ENCODE data around the gene PRKAR1B.

Gene PRKAR1B

DNA sequence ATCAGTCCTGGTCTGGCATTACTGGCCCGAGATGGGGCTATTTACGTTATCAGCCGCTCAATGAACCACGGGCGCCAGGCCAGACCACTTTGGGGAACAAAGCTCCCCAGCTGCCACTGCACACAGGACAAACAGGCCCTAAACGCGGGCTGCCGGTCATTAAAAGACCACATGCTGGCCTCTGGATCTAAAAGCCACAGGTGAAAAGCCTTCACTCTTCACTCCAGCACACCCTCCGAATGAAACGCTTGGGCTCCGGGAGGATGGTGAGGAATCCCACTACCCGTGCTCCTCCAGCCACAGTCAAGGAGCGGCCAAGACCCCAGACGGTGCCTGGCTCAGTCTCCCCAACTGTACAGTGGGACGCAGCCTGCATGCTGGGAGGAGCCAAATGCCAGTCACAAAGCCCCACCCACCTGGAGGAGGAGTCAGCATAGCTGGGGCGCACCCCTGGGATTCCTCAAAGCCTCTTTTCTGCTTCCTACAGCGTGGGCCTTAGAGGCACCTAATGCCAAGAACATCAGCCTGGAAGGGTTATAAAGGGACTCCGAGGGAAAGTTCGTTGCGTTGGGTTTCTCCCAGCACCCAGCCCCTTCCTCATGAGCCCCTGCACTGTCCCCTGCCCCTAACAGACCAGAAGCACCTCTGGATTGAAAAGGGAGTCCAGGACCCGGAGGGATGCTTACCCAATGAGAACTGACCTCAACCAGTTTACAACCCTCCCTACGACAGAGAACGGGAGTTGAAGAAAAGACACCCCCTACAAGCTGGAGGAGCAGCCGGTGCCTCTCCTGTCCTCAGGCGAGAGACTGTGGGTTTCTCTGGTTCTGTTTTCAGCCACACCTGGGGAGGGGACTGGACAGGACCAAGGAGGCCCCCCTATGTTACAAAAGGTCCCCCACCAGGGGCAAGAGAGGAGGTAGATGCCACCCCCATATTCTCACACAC, 212.2 kb downstream of the PRKAR1B start:
- DNase-seq (ENCODE audit: low read depth) = no peak
- no peak overlapping the region for H3K4me3 ChIP-seq (ENCODE audit: low read length)
- TF ChIP-seq, protein P1, sequence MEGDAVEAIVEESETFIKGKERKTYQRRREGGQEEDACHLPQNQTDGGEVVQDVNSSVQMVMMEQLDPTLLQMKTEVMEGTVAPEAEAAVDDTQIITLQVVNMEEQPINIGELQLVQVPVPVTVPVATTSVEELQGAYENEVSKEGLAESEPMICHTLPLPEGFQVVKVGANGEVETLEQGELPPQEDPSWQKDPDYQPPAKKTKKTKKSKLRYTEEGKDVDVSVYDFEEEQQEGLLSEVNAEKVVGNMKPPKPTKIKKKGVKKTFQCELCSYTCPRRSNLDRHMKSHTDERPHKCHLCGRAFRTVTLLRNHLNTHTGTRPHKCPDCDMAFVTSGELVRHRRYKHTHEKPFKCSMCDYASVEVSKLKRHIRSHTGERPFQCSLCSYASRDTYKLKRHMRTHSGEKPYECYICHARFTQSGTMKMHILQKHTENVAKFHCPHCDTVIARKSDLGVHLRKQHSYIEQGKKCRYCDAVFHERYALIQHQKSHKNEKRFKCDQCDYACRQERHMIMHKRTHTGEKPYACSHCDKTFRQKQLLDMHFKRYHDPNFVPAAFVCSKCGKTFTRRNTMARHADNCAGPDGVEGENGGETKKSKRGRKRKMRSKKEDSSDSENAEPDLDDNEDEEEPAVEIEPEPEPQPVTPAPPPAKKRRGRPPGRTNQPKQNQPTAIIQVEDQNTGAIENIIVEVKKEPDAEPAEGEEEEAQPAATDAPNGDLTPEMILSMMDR (conservative IDR thresholded peaks at IDR 0.05; ENCODE audit: low read depth, low read length) = no peak

DNA sequence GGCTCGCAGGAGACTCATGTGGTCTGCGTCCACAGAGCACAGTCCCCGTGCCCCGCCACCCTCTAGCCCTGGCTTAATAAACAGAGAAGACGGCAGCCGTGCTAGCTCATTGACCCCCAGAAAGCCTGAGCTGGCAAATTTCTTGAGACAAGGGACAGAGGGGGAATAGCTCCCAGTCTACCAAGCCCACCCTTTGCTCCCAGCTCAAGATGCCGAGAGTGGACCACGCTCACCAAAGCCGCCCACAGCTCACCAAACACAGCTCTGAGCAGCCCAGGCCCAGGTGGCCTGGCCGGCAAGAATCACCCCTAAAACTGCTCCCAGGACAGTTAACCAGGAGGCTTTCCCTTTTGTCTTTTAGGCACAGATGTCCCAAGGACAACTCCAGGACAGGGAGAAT, 212.8 kb downstream of the PRKAR1B start:
- TF ChIP-seq, protein P1 (conservative IDR thresholded peaks at IDR 0.05; ENCODE audit: low read depth, low read length) = no peak
- no peak for DNase-seq (ENCODE audit: low read depth)
- H3K4me3 ChIP-seq (ENCODE audit: low read length) = no peak overlapping the region

DNA sequence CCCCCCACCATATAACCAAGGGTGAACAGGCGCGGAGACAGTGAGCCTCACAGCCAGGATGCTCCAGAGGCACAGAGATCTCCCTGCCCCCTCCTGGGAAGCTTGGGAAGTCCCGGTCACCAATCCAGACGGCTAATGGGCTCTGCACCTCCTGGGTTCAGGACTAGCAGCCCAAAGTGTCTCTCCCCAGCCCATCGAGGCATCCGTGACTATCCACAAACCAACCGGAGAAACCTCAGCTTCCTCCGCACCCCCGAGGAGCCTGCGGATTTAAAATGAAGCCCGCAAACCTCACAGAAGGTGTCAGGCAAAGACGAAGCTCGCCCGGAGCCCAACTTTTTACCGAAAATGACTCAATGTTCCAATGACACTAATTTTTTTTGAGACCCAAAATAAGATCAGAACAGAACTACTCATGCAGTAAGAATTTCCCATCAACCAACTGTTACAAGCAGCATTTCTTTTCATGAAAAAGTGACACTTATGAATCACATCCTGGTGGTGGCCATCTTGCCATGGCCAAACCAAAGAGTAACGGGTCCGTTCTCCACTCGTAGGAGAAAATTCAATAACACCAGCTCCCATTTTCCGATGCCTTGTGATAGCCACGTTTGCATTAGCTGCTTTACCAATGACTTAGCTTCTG, 213.4 kb downstream of the PRKAR1B start:
- H3K4me3 ChIP-seq (ENCODE audit: low read length) = no peak overlapping the region
- DNase-seq (ENCODE audit: low read depth) = no peak
- TF ChIP-seq, protein P1 (conservative IDR thresholded peaks at IDR 0.05; ENCODE audit: low read depth, low read length) = no peak

DNA sequence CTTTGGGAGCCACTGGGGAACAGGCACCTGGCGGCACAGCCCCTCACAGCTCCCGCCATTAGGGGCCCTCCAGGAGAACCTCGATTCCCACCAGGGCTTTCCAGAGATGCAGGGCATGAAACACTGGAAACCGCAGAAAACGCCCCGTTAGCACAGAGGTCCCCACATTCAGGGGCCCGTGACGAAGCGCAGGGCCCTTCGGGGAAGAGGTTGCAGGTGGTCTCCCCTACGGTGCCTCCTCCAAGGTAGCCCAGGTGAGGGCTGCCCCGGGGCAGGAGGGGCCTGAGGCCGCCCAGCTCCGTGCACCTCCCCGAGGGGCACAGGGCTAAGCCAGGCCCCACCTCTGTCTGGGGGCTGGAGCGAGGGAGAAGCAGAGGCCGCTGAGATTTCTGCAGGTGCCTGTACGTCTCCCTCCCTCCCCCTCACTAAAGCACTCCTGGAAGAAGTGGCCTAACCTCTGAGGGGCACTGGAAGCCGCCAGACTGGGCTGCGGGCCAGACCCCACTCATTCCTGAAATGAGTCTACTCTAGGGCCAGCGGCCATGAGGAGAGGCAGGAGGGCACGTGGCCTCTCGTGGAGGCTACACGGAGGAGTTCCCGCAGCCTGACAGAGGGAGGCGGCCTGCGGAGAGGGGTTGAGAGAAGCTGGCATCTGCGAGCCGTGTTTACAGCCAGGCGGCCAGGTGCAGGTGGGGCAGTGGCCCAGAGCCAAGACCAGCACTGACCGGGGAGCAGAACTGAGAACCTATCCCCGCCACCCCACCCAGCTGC, 214.4 kb downstream of the PRKAR1B start:
- DNase-seq (ENCODE audit: low read depth) = no peak
- H3K4me3 ChIP-seq (ENCODE audit: low read length) = no peak overlapping the region
- TF ChIP-seq, protein P1 (conservative IDR thresholded peaks at IDR 0.05; ENCODE audit: low read depth, low read length) = no peak

DNA sequence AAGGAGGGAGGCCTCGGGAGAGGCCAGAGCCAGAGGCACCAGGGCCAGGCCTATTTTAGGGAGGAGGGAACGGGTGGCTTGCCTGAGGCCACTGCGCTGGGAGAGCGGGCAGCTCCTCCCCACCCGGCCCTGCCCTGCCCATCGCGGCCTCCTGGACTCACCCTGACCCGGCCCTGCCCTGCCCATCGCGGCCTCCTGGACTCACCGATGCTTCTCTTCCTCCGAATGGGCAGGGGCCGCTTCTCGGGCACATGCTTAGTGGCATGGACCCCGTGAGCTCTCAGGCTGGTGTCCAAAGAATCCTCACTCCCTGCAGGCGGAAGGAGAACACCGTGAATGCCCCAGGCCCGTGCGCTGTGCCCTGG, 215.0 kb downstream of the PRKAR1B start:
- no peak for DNase-seq (ENCODE audit: low read depth)
- H3K4me3 ChIP-seq (ENCODE audit: low read length) = no peak overlapping the region
- TF ChIP-seq, protein P1 (conservative IDR thresholded peaks at IDR 0.05; ENCODE audit: low read depth, low read length) = no peak

DNA sequence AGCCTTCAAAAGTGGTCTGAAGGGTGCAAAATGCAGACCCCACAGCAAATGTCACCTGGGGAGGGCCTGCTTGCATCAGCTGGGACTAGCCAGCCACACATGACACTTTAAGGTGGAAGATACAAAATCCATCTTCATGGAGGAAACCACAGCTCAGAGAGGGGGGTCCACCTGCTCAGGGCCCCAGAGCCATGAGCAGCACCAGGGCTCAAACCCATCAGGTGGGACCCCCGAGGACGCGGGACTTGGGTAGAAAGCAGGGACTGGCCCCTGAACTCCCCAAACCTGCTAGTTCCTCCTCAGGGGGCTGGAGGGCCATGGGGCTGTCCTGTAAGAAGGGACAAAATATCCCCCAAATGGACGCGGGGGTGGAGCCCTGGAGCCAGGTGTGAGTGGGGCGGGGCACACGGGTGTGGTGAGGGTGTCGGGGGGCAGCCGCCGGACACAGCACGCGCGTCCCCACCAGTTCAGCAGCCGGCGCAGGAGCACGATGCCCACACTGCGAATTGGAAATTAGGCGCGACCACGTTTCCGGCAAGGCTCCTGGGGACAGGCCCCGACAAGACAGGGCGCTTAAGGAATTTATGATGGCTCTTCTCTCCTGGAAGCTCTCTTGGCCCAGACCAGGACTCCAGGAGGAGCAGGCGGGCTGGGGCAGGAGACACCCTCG, 215.5 kb downstream of the PRKAR1B start:
- TF ChIP-seq, protein P1 (conservative IDR thresholded peaks at IDR 0.05; ENCODE audit: low read depth, low read length) = no peak
- no peak overlapping the region for H3K4me3 ChIP-seq (ENCODE audit: low read length)
- DNase-seq (ENCODE audit: low read depth) = no peak
